DMS153 (cell line): Measurements from ENCODE around the gene CIB1.
"Not testable (repeated sequence)": the region's sequence is repeated elsewhere in the genome, so short reads cannot be mapped to it uniquely, and the experiment has no call there.

Experiments
- DNase-seq: peaks from one replicate; lab custom pipeline; 2025; lab: John Stamatoyannopoulos, UW

Gene CIB1

GRCh38 chr15:90192961-90193786 lies 40.6 kb downstream of the CIB1 start:
- no peak for DNase-seq

GRCh38 chr15:90191794-90192509 lies 41.8 kb downstream of the CIB1 start:
- DNase-seq = peak; percentile 84

- DNase-seq = no peak
These were observed 42.4 kb downstream of the CIB1 start for GRCh38 chr15:90191344-90191687.

DNA sequence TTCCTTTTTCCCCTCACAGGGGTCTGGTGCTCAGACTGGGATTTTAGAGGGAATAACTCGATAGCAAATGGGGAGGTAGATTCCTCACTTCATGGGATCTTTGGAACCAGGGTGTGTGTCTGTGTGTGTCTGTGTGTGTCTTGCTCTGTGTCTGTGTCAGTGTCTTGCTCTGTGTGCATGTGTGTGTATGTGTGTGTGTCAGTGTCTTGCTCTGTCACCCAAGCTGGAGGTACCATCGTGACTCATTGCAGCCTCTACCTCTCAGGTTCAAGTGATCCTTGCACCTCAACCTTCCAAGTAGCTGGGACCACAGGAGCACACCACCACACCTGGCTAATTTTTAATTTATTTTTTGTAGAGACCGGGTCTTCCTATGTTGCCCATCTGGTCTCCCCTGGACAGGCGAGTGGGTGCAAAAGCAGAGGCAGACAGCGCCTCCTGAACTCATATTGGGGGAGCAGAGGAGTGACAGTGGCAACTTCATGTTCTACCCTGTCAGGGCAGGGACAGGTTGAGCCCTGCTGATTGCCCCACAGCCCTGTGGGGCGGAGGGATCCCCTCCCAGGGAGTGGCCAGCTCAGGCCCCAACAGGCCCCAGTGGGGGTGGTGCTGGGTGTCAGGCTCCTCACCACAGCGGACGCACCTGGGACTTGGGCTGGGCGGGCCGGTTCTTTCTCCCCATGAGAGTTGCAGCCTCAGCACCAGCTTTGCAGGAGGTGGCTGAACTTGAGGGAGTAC lies 43.0 kb downstream of the CIB1 start:
- DNase-seq = no peak

DNA sequence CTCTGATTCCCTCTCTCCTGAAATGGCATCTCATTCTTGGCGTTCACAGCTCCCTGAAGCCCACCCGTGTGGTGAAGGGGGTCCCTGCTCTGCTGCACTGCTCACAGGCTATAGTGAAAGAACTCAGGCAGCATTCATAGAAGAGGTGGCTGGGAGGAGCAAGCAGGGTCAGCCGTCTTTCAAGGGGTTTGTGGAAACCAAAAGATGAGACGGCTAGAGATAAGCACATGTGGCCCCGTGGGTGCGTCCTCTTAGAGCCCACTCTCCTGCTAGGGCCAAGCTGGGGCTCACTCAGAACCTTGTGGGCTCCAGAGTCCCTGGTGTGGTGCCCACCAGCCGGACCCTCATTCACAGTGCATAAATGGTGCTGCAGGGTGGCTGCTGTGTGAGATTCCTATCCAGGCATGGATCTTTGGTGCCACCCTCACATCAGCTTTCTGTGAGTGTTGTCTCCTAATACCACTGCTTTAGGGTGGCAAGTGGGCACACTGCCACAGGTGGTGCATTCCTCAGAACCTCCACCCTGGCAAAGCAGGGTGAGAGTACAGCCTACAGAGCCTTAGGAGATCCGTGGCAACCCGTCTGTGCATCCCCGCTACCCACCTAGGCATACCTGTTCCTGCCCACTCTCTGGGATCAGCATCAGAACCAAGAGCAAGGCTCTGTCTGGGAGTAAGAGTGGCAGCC lies 43.8 kb downstream of the CIB1 start:
- no peak for DNase-seq

DNA sequence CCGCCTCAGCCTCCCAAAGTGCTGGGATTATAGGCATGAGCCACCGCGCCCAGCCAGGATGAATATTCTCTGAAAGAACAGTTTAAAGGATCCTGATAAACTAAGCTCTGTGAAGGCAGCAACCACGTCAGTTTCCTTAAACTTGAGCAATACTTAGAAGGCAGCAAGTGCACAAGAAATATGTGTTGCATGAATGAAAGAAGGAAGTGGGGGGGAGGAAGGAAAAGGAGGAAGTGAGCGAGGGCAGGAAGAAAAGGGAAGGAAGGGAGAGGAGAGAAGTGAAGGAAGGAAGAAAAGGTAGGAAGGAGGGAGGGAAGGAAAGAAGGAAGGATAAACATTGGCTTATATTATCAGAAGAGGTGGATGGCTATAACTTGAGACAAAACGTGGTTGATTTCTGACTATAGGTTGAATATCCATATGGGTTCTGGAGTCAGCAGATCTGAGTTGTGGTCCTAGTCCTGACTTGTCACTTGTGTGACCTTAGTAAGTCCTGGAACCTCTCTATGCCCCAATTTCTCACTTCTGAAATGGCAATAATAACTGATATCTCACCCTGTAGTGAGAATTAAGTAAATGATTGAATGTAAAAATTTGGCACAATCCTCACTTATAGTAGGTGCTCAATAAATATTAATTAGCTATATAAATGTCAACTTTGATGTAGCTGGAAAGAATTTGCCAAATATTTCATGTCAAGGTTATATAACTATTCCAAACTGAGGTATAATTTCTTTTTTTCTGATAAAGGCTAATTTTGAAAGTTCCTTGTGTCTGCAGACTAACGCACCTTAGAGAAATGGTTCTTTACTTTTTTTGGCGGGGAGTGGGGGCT lies 44.6 kb downstream of the CIB1 start:
- no peak for DNase-seq

DNA sequence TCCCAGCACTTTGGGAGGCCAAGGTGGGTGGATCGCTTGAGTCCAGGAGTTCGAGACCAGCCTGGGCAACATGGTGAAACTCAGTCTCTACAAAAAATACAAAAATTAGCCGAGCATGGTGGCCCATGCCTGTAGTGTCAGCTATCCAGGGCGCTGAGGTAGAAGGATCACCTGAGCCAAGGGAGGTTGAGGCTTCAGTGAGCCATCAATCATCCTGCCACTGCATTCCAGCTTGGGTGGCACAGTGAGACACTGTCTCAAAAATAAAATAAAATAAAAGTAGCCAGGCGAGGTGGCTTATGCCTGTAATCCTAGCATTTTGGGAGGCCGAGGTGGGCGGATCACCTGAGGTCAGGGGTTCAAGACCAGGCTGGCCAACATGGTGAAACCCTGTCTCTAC lies 45.7 kb downstream of the CIB1 start:
- DNase-seq = not testable (repeated sequence)

GRCh38 chr15:90187257-90187868 lies 46.4 kb downstream of the CIB1 start:
- DNase-seq = no peak

GRCh38 chr15:90184786-90185704 lies 48.7 kb downstream of the CIB1 start:
- DNase-seq = peak; percentile 54

- peak; percentile 18 for DNase-seq
These were observed 49.5 kb downstream of the CIB1 start for GRCh38 chr15:90184119-90184785.

- DNase-seq = no peak
These were observed 52.0 kb downstream of the CIB1 start for GRCh38 chr15:90181776-90182175.
